Stimulated activated CD4-positive, alpha-beta T cell treated with anti-CD3 and anti-CD28 coated beads, Interleukin-15, amount 100 ng/mL, for 48 hours (primary cell): ENCODE results near the gene PRDM16.

Experiments
- DNase-seq, 2 donors: peaks; one replicate each; pipeline ENCODE4 v3.0.0-alpha.2; 2020; ENCODE audit warnings: low read depth in 2 of 2

Gene PRDM16

DNA sequence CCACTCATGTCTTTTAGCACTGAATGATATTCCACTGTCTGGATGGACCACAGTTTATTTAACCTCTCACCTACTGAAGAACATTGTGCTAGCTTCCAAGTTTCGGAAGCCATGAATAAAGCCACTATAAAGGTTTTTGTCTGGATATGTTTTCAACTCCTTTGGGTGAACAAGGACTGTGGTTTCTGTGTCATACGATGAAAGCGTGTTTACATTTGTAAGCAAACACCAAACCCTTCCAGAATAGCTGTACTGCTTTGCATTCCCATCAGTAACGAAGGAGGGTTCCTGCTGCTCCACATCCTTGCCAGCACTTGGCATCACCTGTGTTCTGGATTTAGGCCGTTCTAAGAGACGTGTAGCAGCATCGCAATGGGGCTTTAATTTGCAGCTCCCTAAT lies 374.8 kb downstream of the PRDM16 start:
- DNase-seq: no peak

DNA sequence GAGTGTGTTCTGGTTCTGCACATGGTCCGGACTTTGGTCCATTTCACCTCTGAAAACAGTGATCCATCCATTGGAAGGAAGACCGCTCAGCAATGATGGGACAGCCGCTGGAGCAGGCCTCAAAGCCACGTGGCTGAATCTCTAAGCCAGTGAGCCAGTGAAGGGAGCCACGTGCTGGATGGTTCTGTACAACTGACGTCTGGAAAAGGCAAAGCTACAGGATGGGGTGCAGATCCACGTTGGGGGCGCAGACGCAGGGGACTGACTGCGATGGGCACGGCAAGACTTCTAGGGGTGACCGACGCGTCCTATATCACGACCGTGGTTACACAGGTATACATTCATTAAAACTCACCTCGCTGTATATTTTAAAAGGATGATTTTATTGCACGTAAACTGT lies 375.3 kb downstream of the PRDM16 start:
- no peak for DNase-seq

DNA sequence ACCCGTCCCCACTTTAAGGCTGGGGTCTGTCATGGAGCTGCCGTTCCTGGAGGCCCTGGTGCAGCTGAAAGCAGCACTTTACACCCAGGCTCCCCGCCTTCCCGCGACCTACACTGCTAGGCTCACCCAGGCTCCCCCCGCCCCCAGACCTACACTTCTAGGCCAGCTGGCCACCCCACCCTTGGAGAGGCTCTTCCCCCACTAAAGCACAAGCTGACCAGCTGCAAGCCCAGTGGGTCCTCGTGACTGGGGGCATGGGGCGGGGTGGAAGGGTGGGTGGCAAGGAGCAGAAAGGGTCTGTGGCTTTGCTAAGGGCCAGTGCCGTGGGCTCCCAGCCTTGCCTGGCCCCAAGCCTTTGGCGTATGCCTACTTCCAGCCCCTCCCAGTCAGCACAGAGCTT lies 375.7 kb downstream of the PRDM16 start:
- no peak for DNase-seq

DNA sequence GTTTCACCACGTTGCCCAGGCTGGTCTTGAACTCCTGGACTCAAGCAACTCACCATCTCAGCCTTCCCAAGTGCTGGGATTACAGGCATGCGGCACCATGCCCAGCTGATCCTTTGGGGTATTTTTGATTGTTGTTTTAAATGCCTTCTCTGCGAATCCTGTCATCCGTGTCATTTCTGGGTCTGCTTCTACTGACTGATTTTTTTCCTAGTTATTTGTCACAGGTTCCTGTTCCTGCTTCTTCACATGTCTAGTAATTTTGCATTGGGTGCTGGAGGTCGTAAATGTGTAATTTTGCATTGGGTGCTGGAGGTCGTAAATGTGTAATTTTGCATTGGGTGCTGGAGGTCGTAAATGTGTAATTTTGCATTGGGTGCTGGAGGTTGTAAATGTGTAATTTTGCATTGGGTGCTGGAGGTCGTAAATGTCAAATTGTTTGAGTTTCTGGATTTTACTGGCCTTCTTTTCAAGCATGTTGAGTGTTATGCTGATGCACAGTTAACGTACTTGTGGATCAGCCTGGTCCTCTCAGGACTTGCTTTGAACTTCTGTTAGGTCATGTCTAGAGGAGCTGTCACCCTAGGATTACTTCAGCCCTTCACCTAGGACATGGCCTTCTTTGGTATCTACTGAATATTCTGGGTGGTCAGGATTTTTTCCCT lies 381.3 kb downstream of the PRDM16 start:
- DNase-seq: no peak

DNA sequence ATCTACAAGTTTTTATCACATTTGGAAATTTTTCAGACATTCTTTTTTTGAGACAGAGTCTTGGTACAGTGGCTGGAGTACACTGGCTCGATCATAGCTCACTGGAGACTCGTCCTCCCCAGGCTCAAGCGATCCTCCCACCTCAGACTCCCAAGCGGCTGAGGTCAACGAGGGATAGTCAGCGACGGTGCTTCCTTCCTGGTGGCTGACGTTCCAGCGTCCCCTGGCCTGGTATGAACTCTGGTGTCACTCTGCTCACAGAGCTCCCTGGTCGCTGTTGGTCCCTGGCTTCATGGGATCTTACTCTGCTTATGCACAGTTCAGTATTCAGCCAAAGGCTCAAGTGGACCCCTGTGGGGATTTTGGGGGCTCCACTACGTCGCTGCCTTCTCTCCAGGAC lies 382.0 kb downstream of the PRDM16 start:
- no peak for DNase-seq

DNA sequence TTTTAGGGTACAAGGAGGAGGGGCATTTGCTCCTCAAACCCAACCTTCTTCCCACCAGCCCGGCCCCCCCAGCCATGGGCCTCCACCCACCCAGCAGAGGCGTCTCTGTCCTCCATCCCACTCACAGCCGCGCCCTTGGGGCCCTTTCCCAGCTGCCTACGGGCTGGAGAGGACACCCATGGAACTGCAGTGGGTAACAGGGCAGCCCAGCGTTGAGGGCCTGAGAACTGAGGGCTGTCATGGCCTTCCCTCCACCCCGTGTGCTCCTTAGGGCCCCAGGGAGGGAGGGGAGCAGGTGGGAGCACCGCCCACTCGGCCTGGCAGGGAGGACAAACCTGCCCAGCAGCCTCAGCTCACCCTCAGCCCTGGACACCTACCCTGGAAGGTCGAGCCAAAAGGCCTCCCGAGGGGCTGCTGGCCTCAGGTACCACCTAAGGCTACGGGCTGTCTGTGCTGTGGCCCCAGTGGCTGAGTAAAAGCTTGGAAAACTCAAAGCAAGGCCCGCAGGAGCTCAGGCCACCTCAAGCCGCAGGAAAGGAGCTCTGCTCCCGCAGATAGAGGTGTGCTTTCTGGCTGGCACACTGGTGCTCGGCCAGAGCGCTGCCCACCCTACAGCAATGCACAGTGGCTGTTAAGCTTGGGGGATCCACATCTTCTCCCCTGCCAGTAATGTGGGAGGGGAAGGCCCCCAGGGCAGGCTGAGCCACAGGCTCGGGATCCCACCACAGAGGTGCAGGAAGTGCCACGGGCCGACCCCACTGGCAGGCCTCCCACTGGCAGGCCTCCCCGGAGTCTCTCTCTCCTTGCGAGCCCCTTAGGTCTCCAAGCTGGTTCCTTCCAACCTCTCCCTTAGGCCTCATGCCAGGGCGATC lies 383.2 kb downstream of the PRDM16 start:
- no peak for DNase-seq

DNA sequence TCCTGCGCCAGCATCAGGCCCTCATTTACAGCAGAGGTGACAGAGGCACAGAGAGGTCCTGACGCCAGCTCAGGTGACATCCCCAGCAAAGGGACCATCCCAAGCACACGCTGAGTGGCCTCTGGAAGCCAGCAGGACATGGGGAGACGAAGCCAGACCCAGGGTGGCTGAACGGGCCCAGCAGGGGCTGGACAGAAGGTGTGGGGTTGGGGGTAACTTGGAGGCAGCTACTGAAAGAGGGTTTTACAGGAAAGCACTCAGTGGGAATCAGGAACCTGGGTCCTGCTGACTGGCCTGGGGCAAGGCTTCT lies 383.8 kb downstream of the PRDM16 start:
- DNase-seq: no peak

DNA sequence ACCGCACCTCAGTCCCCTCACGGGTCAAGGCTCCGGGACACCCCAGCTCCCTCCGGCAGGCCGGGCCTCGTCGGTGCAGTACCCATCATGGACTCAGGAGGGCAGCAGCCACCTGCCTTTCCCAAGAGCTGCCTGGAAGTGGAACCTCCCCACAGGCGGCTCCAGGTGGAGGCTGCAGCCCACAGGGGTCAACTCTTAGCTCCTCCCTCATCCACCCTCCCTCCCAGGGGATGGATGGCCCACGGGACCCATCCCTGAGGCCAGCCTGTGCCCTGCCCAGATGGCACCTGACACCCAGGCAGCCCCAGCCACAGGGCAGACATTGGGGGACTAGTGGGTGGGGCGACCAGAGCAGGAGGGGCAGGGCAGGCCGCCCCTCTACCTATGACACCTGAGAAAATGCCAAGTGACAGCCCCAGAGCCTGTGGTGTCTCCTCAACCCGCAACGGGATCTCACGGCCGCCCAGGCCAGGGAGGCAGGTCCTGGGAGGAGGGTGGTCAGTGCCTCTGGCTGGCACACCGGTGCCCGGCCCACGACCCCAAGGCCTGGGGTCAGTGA lies 384.3 kb downstream of the PRDM16 start:
- DNase-seq: peak; percentile 38 to 64

DNA sequence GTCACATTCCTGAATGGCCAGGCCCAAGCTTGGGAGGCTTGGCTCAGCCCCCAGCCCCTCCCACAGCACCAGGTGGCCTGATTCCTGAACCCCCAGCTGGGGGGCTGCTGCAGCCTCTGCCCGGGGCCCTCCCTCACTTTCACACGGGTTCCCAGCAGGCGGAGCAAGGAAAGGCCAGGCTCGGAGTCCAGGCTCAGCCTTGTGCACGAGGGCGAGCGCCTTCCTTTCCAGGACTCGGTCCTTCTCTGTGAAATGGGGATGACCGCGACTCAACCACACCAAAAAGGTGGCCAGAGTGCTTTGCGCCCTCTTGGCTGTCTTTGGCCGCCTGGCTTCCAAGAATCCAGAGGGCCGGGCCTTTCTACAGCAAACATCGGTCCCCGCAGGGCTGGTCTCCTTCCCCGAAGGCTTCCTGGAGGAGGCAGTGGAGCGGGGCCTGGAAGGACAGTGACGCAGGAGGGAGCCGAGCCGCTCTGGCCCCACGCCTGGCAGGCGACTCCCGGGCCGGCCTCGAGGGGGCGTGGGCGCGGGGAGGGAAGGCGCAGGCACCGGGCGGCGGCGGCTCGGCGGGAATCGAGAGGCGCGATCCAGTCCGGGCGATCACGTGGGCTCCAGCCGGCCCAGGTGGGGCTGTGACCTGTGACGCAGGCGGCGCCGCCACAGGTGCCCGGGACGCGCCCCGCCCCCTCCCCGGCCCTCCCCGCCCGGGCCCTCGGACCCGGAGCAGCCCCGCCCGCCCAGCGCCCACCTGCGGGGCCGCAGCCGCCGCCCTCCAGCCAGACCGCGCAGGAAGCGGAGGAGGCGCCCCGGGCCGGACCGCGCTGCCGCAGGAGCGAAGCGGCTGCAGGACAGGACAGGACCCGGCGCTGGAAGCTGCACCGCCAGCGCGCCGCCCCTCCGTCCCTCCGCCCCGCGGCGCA lies 385.1 kb downstream of the PRDM16 start, which contains the start of gene ARHGEF16:
TSS of gene ARHGEF16 (plus strand) at position 775 of the 920 bp plus-strand sequence. CDS start 8,420 bp downstream, outside the sequence.
- no peak for DNase-seq

DNA sequence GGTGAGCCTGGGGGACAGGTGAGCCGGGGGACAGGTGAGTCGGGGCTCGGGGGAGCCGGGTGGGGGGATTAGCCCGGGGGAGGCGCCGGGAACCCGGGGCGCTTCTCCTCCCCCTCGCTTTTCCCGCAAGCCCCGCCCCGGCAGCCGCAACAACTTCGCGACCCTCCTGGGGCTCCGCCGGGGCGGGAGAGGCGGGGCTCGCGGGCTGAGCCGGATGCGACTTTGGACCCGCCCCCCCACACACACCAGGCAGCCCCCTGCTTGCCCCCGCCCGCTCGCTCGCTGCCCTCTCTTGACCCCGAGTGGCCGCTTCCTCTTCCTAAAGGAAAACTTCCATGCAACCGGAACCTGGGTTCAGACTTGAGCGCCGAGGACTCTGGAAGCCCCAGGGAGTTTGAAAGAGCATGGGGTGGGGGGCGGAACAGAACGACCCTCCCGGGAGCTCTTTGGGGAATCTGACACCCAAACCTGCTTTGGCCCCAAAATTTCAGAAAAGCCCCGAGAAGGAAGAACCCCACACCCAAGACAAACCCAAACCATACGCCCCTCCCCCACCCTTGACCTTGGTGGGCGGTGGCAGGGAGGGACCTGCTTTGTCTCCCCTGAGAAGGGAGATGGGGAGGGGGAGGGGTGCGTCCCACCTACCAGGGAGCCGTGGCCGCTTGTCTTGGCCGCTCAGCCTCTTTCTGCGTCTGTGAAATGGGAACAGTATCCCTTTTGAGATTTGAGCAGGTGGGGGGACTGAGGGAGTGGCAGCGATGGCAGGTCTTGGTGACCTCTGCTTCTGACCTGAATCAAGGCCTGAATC lies 386.0 kb downstream of the PRDM16 start:
- DNase-seq: no peak

DNA sequence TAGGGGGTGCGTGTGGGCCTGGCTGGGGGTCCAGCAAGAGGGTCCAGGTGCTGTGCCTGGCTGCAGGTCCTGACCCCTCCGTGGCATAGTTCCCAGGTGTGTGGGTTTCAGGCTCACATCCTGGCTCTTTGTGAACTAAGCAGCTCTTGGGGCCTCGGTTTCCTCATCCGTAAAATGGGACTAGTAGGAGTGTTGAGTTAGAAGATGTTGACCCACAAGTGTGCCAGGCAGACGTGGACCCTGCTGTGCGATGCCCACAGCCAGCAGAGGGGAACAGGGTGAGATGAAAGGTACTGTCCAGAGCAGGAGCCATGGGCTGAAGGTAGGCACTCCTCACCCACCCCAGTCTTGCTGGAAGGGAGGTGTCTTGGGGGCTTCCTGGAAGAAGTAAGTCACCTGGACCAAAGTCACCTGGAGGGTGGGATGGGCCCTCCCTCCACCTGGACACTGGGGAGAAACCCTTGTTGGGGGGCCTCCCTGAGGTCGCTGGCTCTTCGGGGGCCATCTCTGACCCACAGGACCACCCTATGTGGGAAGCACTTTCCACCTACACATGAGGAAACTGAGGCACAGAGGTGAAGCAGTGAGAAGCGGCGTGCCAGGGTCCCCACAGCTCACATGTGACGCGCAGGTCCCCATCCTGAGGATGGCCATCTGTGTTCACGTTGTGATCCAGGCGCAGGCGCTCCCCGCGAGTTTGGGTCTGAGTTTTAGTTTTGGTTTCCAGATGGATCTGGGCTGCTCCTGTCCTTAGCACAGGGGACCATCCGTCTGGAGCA lies 386.9 kb downstream of the PRDM16 start:
- DNase-seq: no peak

DNA sequence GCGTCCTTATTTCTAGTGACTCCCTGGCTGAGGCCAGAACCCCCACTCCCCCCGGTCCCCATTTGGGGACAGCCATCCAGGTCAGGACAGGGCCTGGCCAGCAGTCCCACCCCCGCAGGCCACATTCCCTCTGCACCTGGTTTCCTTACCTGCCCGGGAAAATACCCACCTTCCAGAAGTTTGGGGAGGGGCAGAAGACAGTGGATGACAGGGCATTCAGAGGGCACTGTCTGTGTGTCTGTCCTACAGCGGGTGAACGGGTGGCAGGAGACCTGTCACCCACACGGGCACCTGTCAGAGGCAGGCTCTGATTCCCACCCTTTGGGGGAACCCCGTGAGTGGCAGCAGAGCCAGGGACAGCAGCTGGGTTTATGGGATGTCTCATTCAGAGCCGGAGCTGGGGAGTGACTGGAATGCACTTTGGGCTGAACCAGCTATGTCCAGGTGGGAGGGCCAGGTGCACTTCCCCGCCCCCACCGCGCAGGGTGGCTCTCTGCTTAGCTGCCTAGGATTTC lies 387.5 kb downstream of the PRDM16 start:
- DNase-seq: no peak

DNA sequence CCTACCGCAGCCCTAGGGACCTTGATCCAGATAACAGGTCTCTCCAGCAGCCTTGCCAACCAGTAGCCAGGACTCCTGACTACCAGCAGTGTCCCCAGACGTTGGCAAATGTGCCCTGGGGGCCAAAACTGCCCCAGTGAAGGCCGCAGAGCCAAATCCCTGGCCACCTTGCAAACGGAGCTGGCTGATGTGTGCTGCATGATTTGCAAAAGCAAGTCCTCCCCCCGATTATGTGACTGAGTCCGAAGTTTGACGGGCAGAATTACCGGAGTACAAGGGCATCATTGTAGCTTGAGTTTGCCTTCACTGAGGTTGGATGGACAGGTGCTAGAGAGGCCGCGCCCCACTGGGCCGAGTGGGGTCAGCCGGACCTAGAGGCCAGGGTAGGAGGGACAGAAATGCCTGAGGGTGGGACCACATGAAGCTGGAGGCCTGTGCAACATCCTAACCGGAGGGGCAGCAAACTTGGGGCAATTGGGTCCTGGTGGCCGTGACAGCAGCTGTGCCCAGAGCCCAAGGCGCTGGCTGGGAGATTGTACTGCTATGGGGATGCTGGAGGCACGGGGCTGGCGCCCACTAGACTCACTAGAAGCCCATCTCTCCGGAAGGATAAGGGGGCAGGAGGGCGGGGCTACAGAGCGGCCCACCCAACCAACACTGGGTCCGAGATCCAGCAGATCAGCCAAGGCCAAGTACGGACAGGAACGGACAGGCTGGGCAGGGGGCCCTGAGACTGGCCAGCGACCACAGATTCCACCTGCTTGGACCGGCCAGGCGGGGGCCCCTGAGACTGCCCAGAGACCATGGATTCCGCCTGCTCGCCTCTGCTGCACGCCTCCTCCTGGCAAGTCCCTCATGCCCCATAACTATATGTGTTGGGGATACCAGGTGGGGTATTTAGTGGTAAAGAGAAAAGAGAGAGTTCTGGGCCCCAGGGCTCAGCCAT lies 388.2 kb downstream of the PRDM16 start:
- no peak for DNase-seq

DNA sequence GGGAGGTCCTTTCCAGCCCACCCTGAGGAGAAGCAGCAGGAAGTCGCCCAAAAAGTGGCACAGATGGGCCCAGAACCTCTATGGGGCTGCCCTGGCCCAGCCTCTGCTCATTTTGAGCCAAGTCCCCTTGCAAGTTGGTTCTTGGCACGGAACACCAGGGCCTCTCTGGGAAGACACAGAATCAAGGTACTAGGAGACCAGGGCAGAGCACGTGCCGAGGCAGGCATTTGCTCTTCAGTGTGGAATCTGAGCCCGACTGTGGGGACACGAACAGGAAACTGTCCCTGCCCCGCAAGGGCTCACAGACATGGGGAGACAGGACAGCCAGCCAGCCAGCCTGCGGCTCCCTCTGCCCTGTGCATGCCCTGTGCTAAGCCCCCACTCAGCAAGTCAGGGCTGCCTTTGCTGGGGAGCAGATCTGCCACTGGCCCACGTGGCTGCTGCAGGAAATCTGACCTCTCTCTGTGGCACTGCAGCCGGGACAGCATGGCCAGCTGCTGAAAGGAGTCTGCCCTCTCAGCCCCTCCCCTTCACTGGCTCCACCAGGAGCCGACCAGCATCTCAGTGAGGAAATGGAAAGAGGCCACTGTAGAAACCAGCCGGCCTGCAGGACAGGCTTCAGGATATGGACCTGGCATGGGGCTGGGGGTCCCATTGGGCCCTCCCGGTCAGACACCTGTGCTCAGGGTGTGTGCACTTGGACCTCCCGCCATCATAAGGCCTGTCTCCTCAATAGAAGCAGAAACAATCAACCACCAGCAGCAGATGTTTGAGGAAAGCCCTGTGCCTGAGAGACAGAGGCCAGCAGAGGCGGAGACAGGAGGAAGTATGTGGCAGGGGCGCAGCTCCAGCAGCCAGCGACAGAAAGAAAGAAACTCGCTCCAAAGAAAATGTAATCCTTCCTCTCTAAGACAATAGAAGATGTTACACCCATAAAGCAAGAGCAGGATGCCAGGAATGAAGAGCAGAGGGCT lies 389.2 kb downstream of the PRDM16 start:
- no peak for DNase-seq

DNA sequence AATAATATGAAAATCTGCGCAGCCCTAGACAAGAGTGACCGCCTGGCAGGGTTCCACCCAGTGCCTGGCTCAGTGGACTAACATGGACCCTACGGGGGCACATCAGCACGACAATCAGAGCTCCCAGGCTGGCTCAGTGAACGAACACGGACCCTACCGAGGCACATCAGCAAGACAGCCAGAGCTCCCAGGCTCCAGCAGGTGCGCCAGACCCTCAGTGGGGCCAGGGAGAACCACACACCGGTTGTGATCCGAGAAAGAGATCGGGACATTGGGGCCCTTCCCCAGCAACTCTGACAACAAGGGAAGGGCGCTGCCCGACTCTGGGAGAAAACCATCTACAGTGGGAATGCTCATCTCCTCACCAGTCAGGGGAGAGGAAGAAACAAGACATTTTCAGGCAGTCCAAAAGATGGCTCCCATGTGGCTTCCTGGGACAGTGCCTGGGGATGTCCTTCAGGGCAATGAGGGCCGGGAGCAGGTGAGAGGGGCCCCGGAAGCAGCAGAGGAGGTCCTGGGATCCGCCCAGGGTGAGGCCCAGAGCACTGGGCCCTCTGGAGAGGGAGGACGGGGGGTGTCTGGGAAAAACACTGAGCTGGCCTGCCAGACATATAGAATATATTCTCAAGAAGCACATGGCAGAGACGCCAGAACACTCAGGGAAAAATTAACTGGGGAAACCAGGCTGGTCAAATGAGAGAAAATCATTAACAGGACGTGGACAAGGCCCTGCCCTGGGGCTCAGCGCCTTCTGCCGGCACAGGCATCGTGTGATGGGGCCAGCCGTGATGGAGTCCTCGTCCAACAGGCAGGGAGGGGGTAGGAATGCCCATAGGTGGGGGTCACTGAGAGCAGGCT lies 390.3 kb downstream of the PRDM16 start:
- no peak for DNase-seq

DNA sequence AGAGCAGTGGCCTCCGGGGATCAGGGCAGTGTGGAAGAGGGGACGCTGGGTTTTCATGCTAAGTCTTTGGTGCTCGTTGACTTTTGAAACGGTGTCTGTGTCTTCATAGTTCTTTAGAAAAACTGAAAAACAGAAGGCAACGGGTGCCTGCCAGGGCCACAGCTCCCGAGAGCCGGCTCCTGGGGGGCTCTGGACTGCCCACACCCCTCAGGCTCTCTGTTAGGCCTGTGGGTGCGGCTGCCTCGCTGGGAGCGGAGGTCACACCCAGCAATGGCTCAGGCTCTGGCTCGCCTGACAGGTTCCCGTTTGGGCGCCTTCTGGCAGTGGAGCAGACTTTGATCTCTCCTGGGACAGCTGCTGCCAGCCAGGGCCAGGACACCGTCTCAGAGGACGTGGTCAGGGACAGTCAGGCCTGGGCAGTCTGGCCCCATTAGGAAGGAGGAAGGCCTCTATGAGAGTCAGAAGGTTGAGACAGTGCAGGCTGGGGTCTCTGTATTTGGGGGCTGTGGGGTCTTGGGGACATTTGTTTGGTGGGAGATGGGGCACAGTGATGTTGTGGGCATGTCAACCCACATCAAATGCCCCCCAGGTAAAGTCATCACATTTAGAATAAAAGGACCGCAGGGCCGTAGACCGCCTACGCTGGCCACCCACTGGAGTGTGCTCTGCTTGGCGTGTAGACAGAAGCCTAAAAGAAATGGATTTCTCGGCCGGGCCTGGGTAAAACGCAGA lies 391.1 kb downstream of the PRDM16 start:
- DNase-seq: no peak
